HepG2 (cell line): Measurements from ENCODE around the gene ACOT13.

ENCODE experiments used
- ATF7 ChIP-seq, 2 experiments: fragments of 450-650 bp in 1 of 2; sonication (generic) in 1 of 2; formaldehyde crosslinking in 1 of 2; IDR thresholded peaks; 2 replicates each; pipeline versions ENCODE4 v1.4.0 to v1.6.1; 2016 to 2020; ENCODE audit warnings: antibody characterized with exemption in 1 of 2, mild to moderate bottlenecking in 1 of 2, missing genetic modification reagents in 1 of 2
- CCDC6 ChIP-seq: sonication (generic); formaldehyde crosslinking; IDR thresholded peaks from 2 replicates; pipeline ENCODE4 v1.8.1; 2022; ENCODE audit warnings: mild to moderate bottlenecking, missing genetic modification reagents, moderate library complexity
- CTCF ChIP-seq: sonication (generic); formaldehyde crosslinking; IDR thresholded peaks from 2 replicates; pipeline ENCODE4 v1.5.0; 2020; ENCODE audit warnings: mild to moderate bottlenecking, missing genetic modification reagents, moderate library complexity
- SIN3A ChIP-seq: IDR thresholded peaks from 2 replicates; pipeline ENCODE4 v1.6.1; 2011; ENCODE audit warnings: low read depth, mild to moderate bottlenecking, control low read depth, low read length, borderline replicate concordance
- ZNF761 ChIP-seq: sonication (generic); formaldehyde crosslinking; conservative IDR thresholded peaks from 2 replicates; pipeline ENCODE4 v1.4.0; 2020; ENCODE audit warnings: mild to moderate bottlenecking, missing genetic modification reagents

- no peak for TF ChIP-seq ATF7 (IDR thresholded peaks at IDR 0.05)
- no peak for TF ChIP-seq ATF7 (CRISPR knock-in tag; IDR thresholded peaks at IDR 0.05)
- no peak for TF ChIP-seq ZNF761 (CRISPR knock-in tag)
- TF ChIP-seq SIN3A = no peak
- TF ChIP-seq CCDC6 = no peak
- TF ChIP-seq CTCF (CRISPR knock-in tag) = no peak
Observed at GRCh38 chr6:24668997-24669361, 2.1 kb downstream of the ACOT13 start.
